Measurements from ENCODE around the gene SLIT3. TPM values are rescaled to one million over a fixed set of nuclear protein-coding genes. Genes with fewer than 3 reads are reported as not detected.

SLIT3 gene
- total and polyA plus RNA-seq, 2 donors (not counting 3 experiments of a cell fraction or from before 2014, with no cell fraction given), result 0.90 to 1.0 TPM

- Histone ChIP-seq H3K4me3 (replicated peaks in 1 of 3; ENCODE audit: insufficient read depth in 1 of 3, low read depth in 1 of 3, low read length in 3 of 3) (no peak overlapping the region), H3K36me3 (ENCODE audit: control insufficient read depth in 2 of 2, extremely low read depth in 1 of 2, insufficient read depth in 2 of 2, low read length in 2 of 2) (no peaks in the 10 kb centered on the region), H3K9me1 (replicated peaks; ENCODE audit: control insufficient read depth, extremely low read depth, insufficient read depth, low read length) (no peaks in the 10 kb centered on the region), H3K27me3 (ENCODE audit: control insufficient read depth in 2 of 2, insufficient read depth in 2 of 2, low read length in 2 of 2) (peaks cover 27 to 31% of the 10 kb centered on the region in 2 experiments), H4K20me1 (replicated peaks; ENCODE audit: control insufficient read depth, extremely low read depth, insufficient read depth, low read length) (no peaks in the 10 kb centered on the region), H3K79me2 (ENCODE audit: control insufficient read depth, insufficient read depth, low read length) (no peaks in the 10 kb centered on the region), H3K27ac (ENCODE audit: insufficient read depth, low read depth, low read length) (no peak overlapping the region), H3K9ac (replicated peaks; ENCODE audit: extremely low read depth, insufficient read depth, low read length) (no peak overlapping the region), H3K4me1 (ENCODE audit: control insufficient read depth, extremely low read depth, insufficient read depth, low read length) (peaks cover 4% of the 10 kb centered on the region), H2AFZ (ENCODE audit: low read depth, low read length) (no peak overlapping the region), H3K9me3 (replicated peaks; ENCODE audit: control insufficient read depth, insufficient read depth, low read length) (no peaks in the 10 kb centered on the region), H3K4me2 (ENCODE audit: insufficient read depth, low read length) (no peak overlapping the region)
- TF ChIP-seq MYC (IDR thresholded peaks at IDR 0.05; ENCODE audit: low read depth, low read length) (no peak), POLR2A (IDR thresholded peaks at IDR 0.05; ENCODE audit: low read depth, low read length) (no peak), EZH2 (IDR thresholded peaks at IDR 0.05; ENCODE audit: borderline replicate concordance, low read depth, low read length, severe bottlenecking) (no peak), MAX (IDR thresholded peaks at IDR 0.05; ENCODE audit: insufficient read depth, insufficient read length) (no peak), GATA2 (IDR thresholded peaks at IDR 0.05; ENCODE audit: insufficient read depth, insufficient read length, low read depth, low read length) (no peak), CTCF (IDR thresholded peaks at IDR 0.05; ENCODE audit: extremely low read depth in 1 of 2, insufficient read depth in 1 of 2, low read depth in 1 of 2, low read length in 2 of 2) (no peak), JUN (IDR thresholded peaks at IDR 0.05; ENCODE audit: borderline replicate concordance, insufficient read depth, insufficient read length, low read depth) (no peak), POLR2AphosphoS5 (IDR thresholded peaks at IDR 0.05; ENCODE audit: insufficient read depth, low read depth, low read length) (no peak), FOS (IDR thresholded peaks at IDR 0.05; ENCODE audit: borderline replicate concordance, insufficient read depth, low read length) (no peak)
- intact Hi-C loops (cut with micrococcal nuclease), result loop anchor here (5.0 kb wide), 2 partner anchors 187 to 913 kb away; no protein-coding TSS in a partner anchor
- ChIA-PET CTCF (interaction anchor here (1.1 to 2.0 kb wide), 3 partner anchors 317 to 914 kb away, joined by 3 to 7 read pairs (median 3); no protein-coding TSS in a partner anchor), POLR2A (no interaction called here)
- no TSS peak for BruUV-seq (replicated peaks)
- DNase-seq (ENCODE audit: low read depth, low spot score) (no peak), FAIRE-seq (no peak)
- dilution Hi-C loops (cut with MboI; ENCODE audit: extremely low pct_ligation_motif_present, low sequenced_read_pairs), result no loop called here
These were observed 3.2 kb upstream of the SLIT3 start for GRCh38 chr5:169304175-169304574.
